Keratinocyte (primary cell): ENCODE measurements around the gene ANGPTL2.

Experiments
- EZH2 ChIP-seq: IDR thresholded peaks from one replicate; pipeline ENCODE4 v1.6.1; 2012; ENCODE audit warnings: inconsistent platforms, mild to moderate bottlenecking, low read length, moderate library complexity
- TF ChIP-seq, protein P1 (sequence below), 3 experiments: IDR thresholded peaks in 1 of 3; conservative IDR thresholded peaks in 1 of 3; optimal IDR thresholded peaks in 1 of 3; 2 replicates in 2 of 3; 3 replicates in 1 of 3; pipeline versions ENCODE3 to v1.5.1; 2011; ENCODE audit warnings: low read length in 3 of 3, mild to moderate bottlenecking in 3 of 3, moderate library complexity in 2 of 3, control low read depth in 1 of 3, inconsistent platforms in 1 of 3; ENCODE audit not compliant: insufficient read depth in 2 of 3; ENCODE audit errors: extremely low read depth in 1 of 3

DNA sequence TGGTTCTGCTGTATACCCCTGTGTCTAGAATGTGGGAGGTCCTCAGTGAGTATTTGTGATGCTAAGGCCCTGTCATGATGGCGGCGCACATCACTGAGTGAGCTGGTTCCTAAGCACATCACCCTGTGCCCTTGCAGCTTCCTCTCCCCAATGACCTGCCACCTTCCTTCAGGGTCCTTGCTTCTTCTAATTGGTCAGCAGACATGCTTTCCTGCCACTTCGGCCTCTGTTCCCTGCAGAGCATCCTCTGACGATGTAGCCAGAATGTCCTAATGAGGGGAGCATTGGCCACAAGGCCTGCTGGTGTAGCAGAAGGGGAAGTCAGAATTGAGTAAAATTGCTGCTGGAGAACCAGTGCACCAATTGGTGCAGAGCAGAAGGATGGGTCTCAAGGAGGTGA, 31.1 kb upstream of the ANGPTL2 start:
- TF ChIP-seq, protein P1, sequence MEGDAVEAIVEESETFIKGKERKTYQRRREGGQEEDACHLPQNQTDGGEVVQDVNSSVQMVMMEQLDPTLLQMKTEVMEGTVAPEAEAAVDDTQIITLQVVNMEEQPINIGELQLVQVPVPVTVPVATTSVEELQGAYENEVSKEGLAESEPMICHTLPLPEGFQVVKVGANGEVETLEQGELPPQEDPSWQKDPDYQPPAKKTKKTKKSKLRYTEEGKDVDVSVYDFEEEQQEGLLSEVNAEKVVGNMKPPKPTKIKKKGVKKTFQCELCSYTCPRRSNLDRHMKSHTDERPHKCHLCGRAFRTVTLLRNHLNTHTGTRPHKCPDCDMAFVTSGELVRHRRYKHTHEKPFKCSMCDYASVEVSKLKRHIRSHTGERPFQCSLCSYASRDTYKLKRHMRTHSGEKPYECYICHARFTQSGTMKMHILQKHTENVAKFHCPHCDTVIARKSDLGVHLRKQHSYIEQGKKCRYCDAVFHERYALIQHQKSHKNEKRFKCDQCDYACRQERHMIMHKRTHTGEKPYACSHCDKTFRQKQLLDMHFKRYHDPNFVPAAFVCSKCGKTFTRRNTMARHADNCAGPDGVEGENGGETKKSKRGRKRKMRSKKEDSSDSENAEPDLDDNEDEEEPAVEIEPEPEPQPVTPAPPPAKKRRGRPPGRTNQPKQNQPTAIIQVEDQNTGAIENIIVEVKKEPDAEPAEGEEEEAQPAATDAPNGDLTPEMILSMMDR (optimal IDR thresholded peaks at IDR 0.05 in 1 of 3, IDR thresholded peaks at IDR 0.05 in 1 of 3, conservative IDR thresholded peaks at IDR 0.05 in 1 of 3; ENCODE audit: extremely low read depth in 1 of 3, insufficient read depth in 2 of 3, low read length in 3 of 3): no peak
- no peak for TF ChIP-seq EZH2
